HG02759 (cell line): ENCODE measurements around the gene SH2D3C.
A peak's percentile ranks its signal among the peaks of the same experiment; 100 is the strongest.

Source experiments
- ATAC-seq: cut with Tn5 transposase; IDR thresholded peaks from one replicate; pipeline ENCODE4 v1.9.1; 2021; ENCODE audit warnings: mild to moderate bottlenecking, moderate library complexity; ENCODE audit not compliant: unreplicated experiment

The SH2D3C gene, protein sequence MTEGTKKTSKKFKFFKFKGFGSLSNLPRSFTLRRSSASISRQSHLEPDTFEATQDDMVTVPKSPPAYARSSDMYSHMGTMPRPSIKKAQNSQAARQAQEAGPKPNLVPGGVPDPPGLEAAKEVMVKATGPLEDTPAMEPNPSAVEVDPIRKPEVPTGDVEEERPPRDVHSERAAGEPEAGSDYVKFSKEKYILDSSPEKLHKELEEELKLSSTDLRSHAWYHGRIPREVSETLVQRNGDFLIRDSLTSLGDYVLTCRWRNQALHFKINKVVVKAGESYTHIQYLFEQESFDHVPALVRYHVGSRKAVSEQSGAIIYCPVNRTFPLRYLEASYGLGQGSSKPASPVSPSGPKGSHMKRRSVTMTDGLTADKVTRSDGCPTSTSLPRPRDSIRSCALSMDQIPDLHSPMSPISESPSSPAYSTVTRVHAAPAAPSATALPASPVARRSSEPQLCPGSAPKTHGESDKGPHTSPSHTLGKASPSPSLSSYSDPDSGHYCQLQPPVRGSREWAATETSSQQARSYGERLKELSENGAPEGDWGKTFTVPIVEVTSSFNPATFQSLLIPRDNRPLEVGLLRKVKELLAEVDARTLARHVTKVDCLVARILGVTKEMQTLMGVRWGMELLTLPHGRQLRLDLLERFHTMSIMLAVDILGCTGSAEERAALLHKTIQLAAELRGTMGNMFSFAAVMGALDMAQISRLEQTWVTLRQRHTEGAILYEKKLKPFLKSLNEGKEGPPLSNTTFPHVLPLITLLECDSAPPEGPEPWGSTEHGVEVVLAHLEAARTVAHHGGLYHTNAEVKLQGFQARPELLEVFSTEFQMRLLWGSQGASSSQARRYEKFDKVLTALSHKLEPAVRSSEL

DNA sequence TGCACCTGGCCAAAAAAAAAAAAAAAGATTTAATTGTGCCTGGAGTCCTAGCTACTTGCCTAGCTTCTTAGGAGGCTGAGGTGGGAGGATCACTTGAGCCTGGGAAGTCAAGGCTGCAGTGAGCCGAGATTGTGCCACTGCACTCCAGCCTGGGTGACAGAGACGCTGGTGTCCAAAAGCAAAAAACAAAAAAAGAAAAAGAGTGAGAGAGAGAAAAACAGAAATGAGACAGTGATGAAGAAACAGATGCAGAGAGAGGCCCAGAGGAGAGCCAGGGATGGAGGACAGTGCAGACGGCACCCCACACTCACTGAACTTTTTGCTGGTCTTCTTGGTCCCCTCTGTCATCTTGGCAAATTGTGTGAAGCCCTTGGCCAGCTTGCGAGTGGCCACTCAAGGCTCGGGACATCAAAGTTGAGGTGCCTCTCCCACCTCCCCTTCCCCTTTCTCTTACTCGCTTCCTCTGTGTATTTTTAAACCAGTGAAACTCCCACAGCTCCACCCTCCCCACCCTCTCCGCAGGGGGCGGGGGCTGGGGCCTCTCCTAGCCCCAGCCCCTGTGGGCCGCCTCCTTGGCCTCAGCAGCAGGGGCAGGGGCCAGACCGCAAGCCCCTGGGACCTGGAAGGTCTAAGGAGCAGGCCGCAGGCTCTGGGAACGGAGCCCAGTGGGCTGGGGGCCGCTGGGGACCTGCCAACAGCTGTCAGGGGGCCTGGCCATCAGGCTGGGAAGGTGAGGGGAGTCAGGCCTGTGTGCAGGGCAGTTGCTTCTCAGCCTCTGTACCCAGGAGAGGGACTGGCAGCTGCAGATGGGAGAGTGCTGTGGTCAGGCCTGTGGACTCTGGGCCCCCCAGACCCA is at the start of gene SH2D3C:
SH2D3C (minus strand) TSS at position 387 of the 856 bp plus-strand sequence; CDS start at position 348, 39 bp downstream.
- peak; percentile 48 for ATAC-seq

DNA sequence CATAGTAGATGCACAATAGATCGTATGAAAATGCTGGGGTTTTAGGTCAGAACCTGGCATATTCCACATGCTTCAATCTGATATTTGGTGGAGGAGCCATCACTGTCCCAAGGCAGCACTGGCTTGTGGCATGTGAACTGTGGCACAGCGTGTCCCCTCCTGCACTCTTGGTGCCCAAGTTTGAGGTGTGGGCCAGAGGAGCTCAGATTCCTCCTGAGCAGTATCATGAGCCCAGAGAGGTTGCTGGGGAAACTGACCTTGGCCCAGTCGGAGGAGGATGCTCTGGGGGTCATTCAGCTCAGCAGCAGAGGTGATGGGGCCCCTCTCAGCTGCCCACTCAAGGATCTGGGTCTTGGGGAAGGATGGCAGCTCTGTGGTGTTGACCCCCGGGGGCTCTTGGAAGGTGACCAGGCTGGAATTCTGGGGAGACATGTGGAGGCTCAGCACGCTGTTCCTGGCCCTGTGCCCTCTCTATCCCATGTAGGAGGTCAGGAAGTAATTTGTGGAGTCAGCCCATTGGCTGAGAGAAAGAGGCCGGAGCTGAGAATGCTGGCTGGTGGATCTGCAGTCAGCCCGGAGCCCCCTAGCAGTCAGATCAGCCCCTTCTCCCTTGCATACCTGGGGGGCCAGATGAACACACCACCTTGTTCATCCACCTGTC is 47.9 kb upstream of the SH2D3C start:
- ATAC-seq = no peak

DNA sequence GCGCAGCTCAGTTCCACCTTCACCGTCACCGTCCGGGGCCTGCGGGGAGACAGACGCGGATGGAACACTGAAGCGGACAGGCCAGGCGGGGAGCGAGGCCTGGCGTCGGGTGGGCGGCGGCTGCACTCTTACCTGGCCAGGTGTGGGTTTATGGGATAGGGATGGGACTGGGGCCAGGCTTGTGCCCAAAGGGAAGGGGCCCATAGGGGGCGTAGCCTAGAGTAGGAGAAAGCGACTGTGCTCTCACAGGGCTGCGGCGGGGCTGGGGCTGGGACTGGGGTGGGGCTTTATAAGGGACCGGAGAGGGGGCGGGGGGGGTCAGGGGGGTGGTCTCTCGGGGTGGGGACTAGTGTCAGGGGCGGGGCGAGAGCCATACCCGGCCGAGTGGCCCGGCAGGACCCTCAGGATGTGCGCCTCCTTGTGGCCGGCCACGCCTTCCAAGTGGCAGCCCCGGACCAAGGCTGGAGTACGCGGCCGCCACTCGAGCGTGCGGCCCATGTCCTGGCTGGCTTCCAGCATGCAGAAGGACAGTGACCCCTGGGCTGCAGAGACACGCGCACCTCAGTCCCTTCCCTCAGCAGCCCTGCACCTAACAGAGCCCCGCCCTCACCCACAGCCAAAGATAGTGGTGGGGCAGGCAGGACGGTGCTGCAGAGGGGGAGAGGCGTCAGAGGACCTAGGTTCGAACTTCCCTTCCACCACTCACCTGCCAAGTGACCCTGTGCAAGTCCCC is 47.0 kb upstream of the SH2D3C start:
- no peak for ATAC-seq

DNA sequence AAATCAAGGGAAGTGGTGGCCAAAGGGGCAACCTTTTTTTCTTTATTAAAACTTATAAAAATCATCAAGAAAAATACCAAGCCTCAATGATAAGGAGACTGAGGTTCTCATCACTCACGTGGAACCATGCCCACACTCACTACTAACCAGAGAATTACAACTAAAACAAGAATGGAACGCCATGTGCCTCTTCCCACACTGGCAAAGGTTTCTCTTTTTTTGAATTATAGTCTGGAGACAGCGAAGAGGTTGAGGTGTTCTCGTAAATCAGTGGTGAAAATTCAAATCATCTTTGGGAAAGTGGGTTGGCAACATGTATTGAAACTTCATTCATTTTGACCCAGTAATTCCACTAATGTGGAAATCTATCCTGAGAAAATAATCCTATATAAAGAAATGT is 43.6 kb upstream of the SH2D3C start:
- ATAC-seq = no peak

DNA sequence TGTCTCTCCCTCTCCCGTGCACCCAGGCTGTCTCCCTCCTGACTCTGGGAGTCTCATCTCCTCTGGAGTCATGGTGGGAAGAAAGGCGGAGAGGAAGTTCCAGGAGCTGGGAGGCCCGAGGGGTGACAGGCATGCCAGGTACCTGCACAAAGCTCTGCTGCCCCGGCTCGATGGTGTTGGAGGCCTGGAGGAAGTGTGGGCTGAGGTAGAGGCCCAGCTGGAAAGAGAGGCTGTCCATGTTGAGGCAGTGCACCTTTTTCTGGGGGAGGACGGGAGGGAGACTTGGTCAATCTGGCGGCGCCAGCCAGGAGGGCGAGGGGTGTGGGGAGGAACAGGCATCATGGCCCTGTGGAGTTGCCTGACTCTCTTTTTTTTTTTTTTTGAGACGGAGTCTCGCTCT is 40.1 kb upstream of the SH2D3C start:
- ATAC-seq = no peak

DNA sequence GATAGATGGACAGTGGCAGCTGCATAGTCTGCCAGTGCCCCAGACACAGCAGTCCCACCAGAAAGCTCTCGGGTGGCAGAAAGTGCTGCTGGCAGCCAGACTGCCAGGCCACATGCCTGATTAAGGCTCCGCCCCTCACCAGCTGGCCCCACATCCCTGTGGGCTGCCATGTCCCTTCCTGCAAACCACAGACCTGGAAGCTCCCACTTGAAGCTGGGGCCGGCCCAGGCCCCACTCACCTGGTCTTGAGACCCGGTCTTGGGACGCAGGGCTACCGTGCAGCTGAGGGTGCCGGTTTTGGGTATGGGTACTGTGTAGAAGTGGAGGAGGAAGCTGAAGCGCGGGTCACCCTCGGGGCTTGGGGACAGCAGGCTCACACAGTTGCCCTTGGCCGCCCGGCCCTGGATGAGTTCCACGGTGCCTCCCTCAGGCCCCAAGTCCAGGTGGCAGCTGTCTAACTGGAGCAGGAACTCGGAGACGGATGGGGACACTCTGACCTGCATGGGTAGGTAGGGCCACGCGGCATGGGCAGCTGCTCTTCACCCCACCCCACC is 39.5 kb upstream of the SH2D3C start:
- ATAC-seq = no peak

DNA sequence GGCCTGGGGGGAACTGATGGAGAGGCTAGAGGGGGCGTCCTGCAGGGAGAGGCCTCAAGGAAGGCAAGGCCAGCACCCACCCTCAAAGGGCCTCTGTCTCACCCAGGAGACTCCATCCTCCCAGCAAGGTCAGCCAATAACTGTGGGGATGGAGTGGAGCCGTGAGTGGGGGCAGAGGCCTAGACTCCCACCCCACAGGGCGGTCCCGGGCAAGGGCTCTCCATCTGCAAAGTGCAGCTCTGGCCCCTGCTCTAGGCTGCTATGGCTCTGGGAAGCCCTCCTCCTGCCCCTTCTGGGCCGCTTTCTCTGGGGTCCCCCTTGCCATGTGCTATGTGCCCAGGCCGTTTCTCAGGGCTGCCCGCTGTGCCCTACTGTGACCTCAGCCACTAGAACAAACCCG is 38.3 kb upstream of the SH2D3C start:
- no peak for ATAC-seq

DNA sequence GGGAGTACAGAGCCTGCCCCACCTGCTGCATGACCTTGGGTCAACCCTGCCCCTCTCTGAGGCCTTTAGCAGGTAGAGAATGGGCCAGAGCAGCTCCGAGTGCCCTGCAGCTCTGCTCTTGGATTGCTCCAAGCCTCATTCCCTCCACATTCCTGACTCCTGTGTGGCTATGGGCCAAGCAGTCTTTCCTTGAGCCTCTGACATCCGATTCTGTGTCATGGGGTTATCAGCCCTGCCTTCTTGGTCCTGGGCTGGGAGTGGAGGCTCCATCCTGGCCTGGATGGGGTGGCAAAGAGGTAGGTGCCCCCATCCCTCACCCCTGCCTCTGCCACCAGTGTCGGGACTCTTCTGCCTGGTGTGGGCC is 37.9 kb upstream of the SH2D3C start:
- ATAC-seq = no peak

DNA sequence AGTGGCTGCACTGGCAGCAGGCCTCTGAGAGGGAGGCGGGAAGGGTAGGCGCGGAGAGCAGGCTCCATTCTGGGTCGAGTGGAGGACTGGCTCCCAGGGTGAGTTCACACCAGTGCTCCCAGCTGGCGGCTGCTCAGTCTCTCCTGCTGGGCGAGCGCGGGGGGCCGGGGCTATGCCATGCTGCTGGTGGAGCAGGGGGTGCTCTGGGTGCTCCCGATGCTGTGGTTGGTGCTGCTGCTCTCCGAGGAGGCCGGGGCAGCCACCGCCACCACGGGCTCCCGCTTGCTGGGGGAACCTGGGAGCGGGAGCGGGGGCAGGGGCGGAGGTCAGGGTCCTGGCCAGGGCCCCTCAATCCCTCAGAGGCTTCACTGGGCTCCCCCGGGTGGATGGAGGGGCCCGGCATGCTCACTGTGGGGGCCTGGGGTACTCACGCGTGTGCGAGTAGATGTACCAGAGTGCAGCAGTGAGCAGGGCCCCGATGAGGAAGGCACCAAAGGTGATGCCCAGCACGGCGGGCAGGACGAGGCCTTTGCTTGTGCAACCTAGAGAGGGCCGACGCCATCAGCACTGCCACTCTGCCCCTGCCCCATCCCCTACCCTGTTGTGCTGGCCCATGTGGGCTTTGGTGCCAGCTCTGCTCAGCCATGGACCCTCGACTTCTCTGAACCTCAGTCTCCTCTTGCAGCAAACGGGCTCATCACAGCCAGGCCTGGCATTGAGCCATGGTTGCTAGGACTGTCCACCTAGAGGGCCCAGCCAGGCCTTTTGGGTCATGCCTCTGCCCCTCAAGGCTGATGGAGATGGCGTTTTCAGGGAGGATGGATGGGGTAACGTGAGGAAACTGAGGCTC is 37.3 kb upstream of the SH2D3C start:
- no peak for ATAC-seq

DNA sequence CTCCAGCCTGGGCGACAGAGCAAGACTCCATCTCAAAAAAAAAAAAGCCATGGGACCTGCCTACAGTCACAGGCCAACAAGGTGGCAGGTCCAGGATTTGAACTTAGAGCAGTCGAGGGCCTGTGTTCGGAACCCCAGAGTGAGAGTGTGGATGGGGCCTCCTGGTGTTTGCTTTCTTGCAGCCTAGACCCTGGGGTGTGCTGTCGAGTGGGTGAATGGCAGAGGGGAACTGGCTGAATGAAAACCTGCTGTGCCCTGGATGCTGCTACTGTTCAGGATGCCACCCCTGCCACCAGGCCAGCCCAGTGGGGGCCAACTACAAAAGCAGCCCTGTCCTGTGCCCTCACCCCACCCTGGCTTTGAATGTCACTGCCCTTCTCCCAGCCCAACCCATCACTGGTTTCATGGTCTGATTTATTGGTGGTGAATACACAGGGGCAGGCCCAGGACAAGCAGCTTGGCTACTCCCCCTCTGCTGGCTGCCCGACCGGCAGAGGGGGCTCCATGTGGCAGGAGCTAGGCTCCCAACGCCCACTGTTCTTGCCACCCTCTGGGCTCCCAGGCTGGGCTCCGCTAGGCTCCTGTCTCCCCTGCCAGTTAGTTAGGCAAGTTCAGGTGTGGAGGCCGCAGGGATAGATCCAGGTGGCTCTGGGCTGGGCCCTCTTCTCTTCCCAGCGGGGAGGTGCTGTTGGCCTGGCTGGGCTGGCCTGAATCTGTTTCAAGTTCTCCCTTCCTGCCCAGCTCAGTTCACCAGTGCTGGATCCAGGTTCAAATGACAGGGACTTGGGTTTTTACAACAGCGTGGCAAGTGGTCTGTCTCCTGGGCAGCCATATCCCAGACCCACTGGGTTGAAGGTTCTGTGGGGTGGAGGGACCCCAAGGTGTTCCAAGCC is 36.4 kb upstream of the SH2D3C start:
- ATAC-seq = no peak

DNA sequence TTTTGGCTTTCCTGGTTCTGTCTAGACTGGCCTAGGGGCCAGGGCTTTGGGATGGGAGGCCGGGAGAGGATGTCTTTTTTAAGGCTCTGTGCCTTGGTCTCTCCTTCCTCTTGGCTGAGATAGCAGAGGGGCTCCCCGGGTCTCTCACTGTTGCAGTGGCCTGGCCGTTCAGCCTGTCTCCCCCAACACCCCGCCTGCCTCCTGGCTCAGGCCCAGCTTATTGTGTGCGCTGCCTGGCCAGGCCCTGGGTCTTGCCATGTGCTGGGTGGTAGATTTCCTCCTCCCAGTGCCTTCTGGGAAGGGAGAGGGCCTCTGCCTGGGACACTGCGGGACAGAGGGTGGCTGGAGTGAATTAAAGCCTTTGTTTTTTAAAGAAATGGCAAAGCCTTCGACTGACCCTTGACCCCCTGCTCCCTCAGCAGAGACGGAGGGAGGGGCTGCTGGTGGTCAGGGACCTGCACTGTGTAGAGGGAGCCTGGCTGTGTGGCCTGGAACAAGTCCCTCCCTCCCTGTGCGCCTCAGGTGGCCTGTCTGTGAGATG is 35.3 kb upstream of the SH2D3C start:
- ATAC-seq = no peak

DNA sequence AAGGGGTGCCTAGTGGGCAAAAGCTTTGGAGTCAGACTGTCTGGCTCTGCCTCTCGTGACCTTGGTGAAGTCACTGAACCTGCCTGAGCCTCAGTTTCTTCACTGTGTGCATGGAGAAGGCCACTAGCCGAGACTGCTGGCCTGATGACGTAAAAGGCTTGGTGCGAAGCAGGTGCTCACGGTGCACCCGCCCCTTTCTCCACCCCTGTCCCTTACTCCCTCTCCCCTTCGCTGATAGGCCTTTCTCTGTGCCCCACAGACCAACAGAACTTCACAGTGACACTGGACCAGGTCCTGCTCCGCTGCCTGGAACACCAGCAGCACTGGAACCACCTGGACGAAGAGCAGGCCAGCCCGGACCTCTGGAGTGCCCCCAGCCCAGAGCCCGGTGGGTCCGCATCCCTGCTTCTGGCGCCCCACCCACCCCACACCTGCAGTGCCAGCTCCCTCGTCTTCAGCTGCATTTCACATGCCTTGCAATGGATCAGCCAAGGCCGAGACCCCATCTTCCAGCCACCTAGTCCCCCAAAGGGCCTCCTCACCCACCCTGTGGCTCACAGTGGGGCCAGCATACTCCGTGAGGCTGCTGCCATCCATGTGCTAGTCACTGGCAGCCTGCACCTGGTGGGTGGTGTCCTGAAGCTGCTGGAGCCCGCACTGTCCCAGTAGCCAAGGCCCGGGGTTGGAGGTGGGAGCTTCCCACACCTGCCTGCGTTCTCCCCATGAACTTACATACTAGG is 34.6 kb upstream of the SH2D3C start:
- no peak for ATAC-seq

DNA sequence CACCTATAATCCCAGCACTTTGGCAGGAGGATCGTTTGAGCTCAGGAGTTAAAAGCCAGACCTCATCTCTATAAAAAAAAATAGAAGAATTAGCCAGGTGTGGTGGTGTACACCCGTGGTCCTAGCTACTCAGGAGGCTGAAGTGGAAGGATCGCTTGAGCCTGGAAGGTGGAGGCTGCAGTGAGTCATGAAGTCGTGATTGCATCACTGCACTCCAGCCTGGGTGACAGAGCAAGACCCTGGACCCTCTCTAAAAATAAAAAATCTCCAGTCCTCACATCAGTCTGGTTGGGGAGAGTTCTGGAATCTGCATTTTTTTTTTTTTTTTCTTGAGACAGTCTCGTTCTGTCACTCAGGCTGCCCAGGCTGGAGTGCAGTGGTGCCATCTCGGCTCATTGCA is 33.5 kb upstream of the SH2D3C start:
- ATAC-seq = no peak

DNA sequence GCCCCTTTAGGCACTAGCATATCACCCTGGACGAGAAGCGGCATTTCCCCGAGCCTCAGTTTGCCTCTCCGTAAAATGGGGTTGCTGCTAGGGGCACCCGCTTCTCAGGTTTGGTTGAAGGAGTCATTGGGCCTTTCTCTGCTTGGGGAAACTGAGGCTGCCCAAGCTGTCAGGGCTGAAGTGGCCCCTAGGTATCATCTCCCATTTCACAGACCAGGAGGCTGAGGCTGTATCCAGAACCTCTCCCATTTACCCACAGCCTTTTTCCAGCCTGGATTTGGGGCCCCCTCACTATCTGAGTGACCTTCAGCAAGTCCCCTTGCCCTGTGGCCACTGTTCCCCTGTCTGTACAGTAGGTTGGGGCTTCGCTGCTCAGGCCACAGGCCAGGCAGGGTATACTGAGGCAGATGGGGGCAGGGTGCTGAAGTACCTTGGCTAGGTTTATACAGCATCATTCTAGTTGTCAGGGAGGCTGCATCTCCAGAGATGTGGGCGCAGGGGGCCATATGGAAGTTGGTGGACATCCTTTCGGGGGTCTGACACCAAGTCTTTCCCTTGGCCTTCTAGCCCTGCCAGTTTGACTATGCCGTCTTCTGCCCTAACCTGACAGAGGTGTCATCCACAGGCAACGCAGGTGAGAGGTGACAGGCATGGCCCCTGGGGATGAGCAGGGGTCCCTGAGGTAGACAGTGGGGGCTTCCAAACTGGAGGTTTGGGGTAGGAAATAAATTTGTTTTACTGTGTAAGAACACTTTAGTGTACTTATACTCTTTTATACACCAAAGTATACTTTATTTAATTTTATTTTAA is 32.1 kb upstream of the SH2D3C start:
- ATAC-seq = no peak

DNA sequence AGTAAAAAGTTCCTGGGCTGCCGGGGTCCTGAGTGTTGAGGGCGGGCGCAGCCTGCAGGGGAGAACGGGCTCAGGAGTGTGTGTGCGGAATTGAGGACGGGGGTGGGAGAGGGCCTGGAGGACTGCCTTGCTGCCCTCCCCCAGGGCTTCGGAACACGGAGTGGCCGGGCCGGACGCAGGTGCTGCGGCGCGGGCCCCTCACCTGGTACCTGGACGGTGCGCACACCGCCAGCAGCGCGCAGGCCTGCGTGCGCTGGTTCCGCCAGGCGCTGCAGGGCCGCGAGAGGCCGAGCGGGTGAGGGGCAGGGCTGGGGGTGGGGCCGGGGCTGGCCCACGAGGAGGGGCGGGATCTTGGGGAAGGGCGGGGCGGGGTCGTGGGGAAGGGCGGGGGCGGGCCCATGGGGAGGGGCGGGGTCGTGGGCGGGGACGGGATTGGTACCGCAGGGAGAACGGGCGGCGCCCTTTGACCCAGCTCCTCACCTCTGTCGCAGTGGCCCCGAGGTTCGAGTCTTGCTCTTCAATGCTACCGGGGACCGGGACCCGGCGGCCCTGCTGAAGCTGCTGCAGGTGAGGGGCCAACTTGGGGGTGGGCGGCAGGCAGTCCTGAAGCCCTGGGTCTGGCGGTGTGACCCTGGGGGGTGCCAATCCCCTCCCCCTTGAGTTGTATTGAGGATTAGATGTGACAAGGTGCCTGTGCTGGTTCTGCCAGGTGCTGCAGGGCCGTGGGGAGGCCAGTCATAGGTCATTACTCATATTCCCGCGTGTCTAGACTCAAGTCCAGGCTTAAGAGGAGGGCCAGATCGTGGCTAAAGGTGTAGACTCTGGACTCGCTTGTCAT is 31.3 kb upstream of the SH2D3C start:
- ATAC-seq = no peak
